Measurements from ENCODE around the gene AP5B1. TPM values are rescaled to one million over a fixed set of nuclear protein-coding genes. Genes with fewer than 3 reads are reported as not detected.

The AP5B1 gene, protein sequence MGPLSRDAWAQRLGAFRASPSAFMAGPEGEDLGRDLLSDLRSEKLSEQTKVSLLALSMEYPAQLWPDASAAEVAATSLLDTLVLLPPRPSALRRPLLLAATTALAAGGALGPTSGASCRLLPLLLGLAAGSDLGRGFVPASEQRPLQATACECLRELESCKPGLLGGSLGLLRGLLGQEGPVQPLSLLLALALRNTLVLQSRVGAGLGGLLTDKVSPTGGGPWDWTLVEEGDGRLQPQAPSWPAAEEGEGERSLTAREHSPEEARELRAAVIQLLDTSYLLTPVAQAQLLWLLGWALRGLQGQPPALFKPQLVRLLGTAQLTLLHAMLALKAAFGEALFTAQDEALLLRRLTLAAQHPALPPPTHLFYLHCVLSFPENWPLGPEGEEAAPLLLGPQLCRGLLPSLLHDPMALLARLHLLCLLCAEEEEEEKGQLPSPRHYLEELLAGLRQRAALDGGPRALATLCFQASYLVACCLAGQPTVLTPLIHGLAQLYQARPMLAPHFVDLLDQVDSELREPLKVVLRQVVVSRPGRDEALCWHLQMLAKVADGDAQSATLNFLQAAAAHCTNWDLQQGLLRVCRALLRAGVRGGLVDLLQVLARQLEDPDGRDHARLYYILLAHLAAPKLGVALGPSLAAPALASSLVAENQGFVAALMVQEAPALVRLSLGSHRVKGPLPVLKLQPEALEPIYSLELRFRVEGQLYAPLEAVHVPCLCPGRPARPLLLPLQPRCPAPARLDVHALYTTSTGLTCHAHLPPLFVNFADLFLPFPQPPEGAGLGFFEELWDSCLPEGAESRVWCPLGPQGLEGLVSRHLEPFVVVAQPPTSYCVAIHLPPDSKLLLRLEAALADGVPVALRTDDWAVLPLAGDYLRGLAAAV
- total RNA-seq (2012; rRNA removed) = 12.2 and 13.4 TPM in 2 replicates

DNA sequence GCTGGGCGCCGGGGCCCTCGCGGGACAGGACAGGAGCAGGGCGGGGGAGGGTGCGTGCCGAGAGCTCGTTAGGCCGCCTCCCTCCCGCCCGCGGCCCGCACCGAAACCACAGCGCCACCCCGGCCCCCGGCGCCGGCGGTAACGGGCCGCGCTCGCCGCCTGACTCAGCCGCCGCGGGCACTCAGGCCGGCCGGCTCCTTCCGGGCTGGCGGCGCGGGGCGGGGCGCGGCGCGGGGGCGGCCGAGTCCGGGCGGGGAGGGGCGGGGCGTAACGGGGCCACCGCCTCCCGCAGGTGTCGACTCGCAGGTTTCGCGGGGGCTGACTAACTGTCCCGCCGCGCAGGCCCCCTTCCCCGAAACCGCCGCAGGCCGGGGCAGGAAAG is at the start of gene AP5B1:
TSS of gene AP5B1 (minus strand) at position 207 of the 382 bp plus-strand sequence. CDS start 385 bp downstream, outside the sequence.
- Histone ChIP-seq H3K27me3 (ENCODE audit: control insufficient read depth, insufficient read depth, low read length) (peaks cover 14% of the 10 kb centered on the region), H3K9ac (ENCODE audit: low read depth, low read length) (peak within 1 kb of the TSS; percentile 96), H3K9me3 (replicated peaks; ENCODE audit: low read length) (no peaks in the 10 kb centered on the region), H3K4me3 (ENCODE audit: low read length) (peak within 1 kb of the TSS; percentile 99), H3K4me1 (ENCODE audit: control insufficient read depth, insufficient read depth, low read length) (peaks cover 19% of the 10 kb centered on the region), H3K4me2 (ENCODE audit: low read length) (peak within 1 kb of the TSS; percentile 97), H3K36me3 (ENCODE audit: insufficient read depth, low read length) (peaks cover 34% of the 10 kb centered on the region)

DNA sequence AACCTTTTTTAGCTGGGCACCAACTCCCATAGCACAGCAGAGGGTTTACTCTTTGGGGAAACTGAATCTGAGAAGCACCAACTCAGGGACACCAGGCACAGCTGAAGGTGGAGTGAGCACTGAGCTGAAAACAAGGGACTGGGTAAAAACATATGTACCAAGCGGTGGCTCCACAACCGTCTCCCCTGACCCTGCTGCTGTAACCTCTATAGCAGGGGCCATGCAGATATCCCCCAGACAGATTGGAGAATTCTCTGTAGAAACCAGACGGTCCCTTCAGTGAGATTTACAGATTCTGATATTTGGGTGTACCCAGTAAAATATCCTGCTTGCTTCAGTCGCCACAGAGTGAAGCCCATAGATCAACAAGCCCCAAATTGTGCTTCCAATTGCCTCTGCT is 48.7 kb upstream of the AP5B1 start:
- Histone ChIP-seq H3K27me3 (ENCODE audit: control insufficient read depth, insufficient read depth, low read length) (peaks cover 28% of the 10 kb centered on the region), H3K4me1 (ENCODE audit: control insufficient read depth, insufficient read depth, low read length) (peaks cover 12% of the 10 kb centered on the region), H3K36me3 (ENCODE audit: insufficient read depth, low read length) (no peaks in the 10 kb centered on the region), H3K4me2 (ENCODE audit: low read length) (no peak overlapping the region), H3K9me3 (replicated peaks; ENCODE audit: low read length) (no peaks in the 10 kb centered on the region), H3K4me3 (ENCODE audit: low read length) (no peak overlapping the region), H3K9ac (ENCODE audit: low read depth, low read length) (no peak overlapping the region)

DNA sequence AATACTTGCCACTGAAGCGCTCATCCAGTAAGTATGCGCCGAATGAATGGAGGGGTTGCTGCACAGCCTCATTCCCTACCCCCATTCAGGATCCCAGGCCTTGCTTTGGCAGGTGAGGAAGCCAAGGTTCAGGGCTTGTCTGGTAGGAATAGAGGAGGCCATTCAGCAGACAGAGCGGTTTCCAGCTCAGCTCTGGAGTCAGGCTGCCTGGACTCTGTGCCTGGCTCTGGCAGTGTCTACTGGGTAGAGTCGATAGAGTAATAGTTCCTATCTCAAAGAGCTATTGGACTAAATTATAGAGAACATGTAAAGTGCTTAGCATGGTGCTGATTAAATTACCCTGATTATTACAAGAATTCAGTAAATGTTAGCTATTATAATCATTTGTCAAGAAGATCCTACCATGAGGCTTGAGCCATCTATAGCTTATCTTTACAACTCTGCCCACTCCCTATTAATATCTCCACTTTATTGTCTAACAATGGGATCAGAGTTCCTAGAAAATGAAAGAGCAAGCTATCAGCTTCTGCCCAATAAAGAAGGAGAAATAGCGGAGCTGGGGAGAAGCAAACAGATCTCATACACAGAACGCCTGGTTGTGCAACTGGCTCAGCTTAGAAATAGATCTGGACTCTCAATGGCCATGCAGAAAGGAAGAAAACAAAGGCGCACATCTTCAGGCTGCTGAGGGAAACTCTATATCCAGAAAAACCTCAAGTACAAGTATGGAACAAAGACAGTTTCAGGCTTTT is 46.4 kb upstream of the AP5B1 start:
- H3K9ac ChIP-seq (ENCODE audit: low read depth, low read length) = no peak overlapping the region

DNA sequence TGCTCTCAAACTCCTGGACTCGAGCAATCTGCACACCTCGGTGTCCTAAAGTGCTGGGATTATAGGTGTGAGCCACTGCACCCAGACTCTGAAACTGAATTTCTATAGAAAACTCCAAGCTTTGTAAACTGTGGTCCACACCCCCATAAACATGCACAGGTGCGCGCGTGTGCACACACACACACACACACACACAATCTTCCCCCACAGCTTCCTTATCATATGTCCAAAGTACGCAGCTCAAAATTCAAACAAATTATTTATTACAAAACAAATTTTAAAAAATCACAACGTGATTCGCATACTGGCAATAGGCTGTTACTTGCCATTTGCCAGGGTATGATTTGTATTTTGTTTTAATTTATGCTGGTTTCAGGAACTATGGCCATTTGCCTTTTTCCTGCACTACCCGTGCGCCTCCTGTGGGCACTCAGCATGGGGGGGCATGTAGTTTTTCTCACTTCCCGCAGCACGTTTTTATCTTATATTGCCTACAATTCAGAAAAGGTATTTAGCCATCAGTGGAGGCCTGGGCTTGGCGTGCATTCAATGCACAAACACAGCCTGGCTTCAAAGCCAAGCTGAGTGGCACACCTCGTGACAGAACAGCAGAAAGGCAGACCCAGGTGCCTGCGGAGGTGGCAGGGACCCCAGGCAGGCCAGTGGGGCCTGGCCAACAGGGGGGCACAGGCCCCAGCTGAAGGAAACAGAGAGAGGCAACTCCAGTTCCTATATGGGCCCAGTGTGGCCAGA is 42.2 kb upstream of the AP5B1 start:
- Histone ChIP-seq H3K36me3 (ENCODE audit: insufficient read depth, low read length) (no peaks in the 10 kb centered on the region), H3K9me3 (replicated peaks; ENCODE audit: low read length) (no peaks in the 10 kb centered on the region), H3K9ac (ENCODE audit: low read depth, low read length) (no peak overlapping the region), H3K4me2 (ENCODE audit: low read length) (no peak overlapping the region), H3K27me3 (ENCODE audit: control insufficient read depth, insufficient read depth, low read length) (no peaks in the 10 kb centered on the region), H3K4me1 (ENCODE audit: control insufficient read depth, insufficient read depth, low read length) (no peaks in the 10 kb centered on the region), H3K4me3 (ENCODE audit: low read length) (no peak overlapping the region)

More for the DNA sequence above, 46.4 kb upstream of the AP5B1 start:
- Histone ChIP-seq H3K27me3 (ENCODE audit: control insufficient read depth, insufficient read depth, low read length) (peaks cover 17% of the 10 kb centered on the region), H3K9me3 (replicated peaks; ENCODE audit: low read length) (no peaks in the 10 kb centered on the region), H3K36me3 (ENCODE audit: insufficient read depth, low read length) (no peaks in the 10 kb centered on the region), H3K4me1 (ENCODE audit: control insufficient read depth, insufficient read depth, low read length) (no peaks in the 10 kb centered on the region), H3K4me2 (ENCODE audit: low read length) (no peak overlapping the region), H3K4me3 (ENCODE audit: low read length) (no peak overlapping the region)

DNA sequence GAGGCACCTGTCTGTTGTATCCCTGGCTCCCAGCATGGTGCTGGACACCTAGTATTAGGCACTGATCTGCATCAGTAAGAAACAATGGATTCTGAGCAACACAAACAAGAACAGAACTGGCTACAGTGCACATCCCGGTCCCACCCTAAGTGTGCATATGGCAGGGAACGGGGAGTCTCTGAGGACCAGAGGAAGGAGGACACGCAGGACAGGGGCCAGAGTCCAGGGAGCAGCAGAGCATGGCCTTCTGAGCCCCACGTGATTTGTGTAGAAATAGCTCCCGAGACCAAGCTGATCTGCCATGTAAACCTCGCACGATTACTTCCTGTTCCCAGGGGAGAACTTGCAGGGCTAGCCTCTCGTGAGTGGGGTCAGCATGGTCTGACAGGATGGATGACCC is 40.3 kb upstream of the AP5B1 start:
- Histone ChIP-seq H3K27me3 (ENCODE audit: control insufficient read depth, insufficient read depth, low read length) (peaks cover 3% of the 10 kb centered on the region), H3K36me3 (ENCODE audit: insufficient read depth, low read length) (no peaks in the 10 kb centered on the region), H3K4me1 (ENCODE audit: control insufficient read depth, insufficient read depth, low read length) (peaks cover 4% of the 10 kb centered on the region), H3K4me2 (ENCODE audit: low read length) (no peak overlapping the region), H3K4me3 (ENCODE audit: low read length) (no peak overlapping the region), H3K9me3 (replicated peaks; ENCODE audit: low read length) (no peaks in the 10 kb centered on the region), H3K9ac (ENCODE audit: low read depth, low read length) (no peak overlapping the region)

DNA sequence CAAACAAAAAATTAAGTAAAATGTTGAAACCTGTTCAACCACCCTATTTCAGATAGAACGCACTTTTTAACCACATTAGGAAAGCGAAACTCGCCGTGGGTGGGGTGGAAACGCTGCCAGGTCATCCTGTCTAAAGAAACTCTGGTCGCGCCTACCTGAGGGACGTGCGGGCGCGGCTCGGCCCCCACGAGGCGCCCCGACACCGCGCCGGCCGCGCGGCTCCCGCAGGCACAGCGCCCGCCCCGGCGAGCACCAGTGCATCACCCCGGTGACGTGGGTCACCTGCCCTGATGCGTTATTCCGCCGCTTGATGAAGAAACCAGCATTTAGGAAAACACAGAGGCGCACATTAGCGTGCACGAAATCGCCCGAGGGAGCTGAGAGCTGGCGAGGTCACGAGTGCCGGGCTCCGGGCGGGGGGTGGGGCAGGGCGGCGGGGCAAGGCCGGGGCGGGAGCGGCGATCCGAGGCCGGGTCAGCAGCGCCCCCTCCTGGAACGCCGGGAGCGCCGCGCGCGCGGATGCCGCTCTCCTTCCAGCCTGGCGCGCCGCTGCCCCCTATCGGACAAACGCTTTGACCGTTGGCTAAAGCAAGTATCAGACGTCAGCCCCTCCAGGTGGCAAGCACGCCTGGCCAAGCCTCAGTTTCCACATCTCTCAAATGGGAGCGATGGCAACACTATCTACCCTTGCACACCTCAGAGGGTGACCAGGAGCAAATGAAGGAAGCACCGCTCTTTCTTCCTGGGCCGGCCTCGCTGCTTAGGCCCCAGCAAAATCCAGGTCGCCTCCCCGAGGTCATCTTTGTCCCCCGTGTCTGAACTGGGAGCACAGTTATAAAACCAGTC is 37.3 kb upstream of the AP5B1 start:
- Histone ChIP-seq H3K4me3 (ENCODE audit: low read length) (peak overlapping the region; percentile 89), H3K4me2 (ENCODE audit: low read length) (peak overlapping the region; percentile 97), H3K9ac (ENCODE audit: low read depth, low read length) (peak overlapping the region; percentile 81), H3K9me3 (replicated peaks; ENCODE audit: low read length) (no peaks in the 10 kb centered on the region), H3K36me3 (ENCODE audit: insufficient read depth, low read length) (no peaks in the 10 kb centered on the region), H3K4me1 (ENCODE audit: control insufficient read depth, insufficient read depth, low read length) (peaks cover 4% of the 10 kb centered on the region), H3K27me3 (ENCODE audit: control insufficient read depth, insufficient read depth, low read length) (peaks cover 11% of the 10 kb centered on the region)

DNA sequence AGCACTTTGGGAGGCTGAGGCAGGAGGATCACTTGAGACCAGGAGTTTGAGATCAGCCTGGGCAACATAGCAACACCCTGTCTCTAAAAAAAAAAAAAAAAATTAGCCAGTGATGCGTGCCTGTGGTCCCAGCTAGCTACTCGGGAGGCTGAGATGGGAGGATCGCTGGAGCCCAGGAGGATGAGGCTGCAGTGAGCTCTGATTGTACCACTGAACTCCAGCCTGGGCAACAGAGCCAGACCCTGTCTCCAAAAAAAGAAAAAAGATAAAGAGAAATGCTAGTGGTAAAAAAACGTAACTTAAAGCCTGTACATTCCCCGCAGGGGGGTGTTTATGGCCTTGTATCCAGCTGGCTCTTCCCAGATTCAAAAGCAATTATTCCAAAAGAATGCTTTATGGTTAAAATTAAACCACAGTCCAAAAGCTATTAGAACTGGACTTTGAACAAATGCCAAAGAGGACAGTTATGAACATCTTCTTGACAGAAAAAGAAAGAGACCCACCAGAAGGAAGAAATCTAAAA is 36.6 kb upstream of the AP5B1 start:
- peak overlapping the region; percentile 81 for H3K9ac ChIP-seq (ENCODE audit: low read depth, low read length)
- peaks cover 16% of the 10 kb centered on the region for H3K27me3 ChIP-seq (ENCODE audit: control insufficient read depth, insufficient read depth, low read length)
- peaks cover 4% of the 10 kb centered on the region for H3K4me1 ChIP-seq (ENCODE audit: control insufficient read depth, insufficient read depth, low read length)
- no peaks in the 10 kb centered on the region for H3K36me3 ChIP-seq (ENCODE audit: insufficient read depth, low read length)
- no peaks in the 10 kb centered on the region for H3K9me3 ChIP-seq (replicated peaks; ENCODE audit: low read length)
- peak overlapping the region; percentile 97 for H3K4me2 ChIP-seq (ENCODE audit: low read length)
- peak overlapping the region; percentile 89 for H3K4me3 ChIP-seq (ENCODE audit: low read length)

DNA sequence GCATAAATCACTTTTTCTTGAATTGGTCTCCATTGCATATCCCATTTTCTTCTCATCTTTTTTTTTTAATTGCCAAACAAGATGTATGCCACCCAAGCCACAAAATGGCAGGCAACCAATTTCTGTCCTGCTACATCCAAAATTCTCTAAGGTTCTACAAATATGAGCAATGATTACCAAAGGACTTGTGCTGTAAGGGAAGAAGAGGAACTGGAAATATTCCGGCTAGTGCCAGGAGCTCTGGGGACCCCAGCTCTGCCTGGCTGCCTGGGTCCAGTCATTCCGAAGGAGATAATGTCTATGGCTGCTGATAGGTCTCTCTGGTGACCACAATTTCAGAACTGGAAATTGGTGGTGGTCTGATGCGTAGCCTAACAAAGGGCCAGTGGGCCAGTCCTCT is 35.9 kb upstream of the AP5B1 start:
- Histone ChIP-seq H3K9ac (ENCODE audit: low read depth, low read length) (no peak overlapping the region), H3K27me3 (ENCODE audit: control insufficient read depth, insufficient read depth, low read length) (peaks cover 22% of the 10 kb centered on the region), H3K9me3 (replicated peaks; ENCODE audit: low read length) (no peaks in the 10 kb centered on the region), H3K4me2 (ENCODE audit: low read length) (no peak overlapping the region), H3K4me1 (ENCODE audit: control insufficient read depth, insufficient read depth, low read length) (peaks cover 4% of the 10 kb centered on the region), H3K4me3 (ENCODE audit: low read length) (no peak overlapping the region), H3K36me3 (ENCODE audit: insufficient read depth, low read length) (no peaks in the 10 kb centered on the region)

DNA sequence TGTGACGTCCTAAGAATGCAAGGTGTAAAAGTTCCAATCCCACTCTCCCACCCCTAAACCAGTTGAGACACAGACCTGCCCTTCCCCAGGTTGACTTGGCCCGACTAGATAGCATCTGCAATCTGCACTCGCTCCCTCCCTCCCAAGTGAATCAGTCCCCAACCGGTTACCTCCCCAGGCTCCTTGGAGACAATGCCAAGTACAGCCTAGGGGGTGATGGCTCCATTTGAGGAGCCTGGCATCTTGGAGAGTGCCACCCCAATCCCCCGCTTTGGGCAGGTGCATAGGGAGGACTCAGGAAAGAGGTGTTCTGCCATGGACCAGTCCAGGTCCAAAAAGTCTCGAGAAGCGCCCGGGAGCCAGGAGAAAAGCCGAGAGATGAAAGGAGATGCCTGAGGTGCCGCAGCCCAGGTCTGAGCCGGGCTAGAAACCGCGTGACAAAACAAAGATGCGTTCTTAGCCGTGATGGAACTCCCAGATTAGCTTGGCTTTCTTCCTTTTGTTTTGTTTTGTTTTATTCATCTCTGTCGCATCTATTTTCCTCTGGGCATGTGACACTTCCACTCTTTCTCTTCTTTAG is 34.3 kb upstream of the AP5B1 start:
- Histone ChIP-seq H3K36me3 (ENCODE audit: insufficient read depth, low read length) (no peaks in the 10 kb centered on the region), H3K4me2 (ENCODE audit: low read length) (no peak overlapping the region), H3K9me3 (replicated peaks; ENCODE audit: low read length) (no peaks in the 10 kb centered on the region), H3K4me3 (ENCODE audit: low read length) (no peak overlapping the region), H3K4me1 (ENCODE audit: control insufficient read depth, insufficient read depth, low read length) (peaks cover 4% of the 10 kb centered on the region), H3K27me3 (ENCODE audit: control insufficient read depth, insufficient read depth, low read length) (peaks cover 35% of the 10 kb centered on the region), H3K9ac (ENCODE audit: low read depth, low read length) (no peak overlapping the region)
